IPS DF 6.9 (cell line): Measurements from ENCODE around the gene KDM1A.

Experiments used
- DNase-seq: peaks from one replicate; pipeline ENCODE4 v3.0.0-alpha.2; 2013; ENCODE audit warnings: low read depth, low spot score
- H3K27ac ChIP-seq: one replicate; pipeline ENCODE4 v1.5.1; 2013; ENCODE audit warnings: low read length, control low read depth
- H3K27me3 ChIP-seq: 2 replicates; pipeline ENCODE4 v1.6.1; 2013; ENCODE audit warnings: mild to moderate bottlenecking, low read length; ENCODE audit not compliant: control insufficient read depth, insufficient read depth
- H3K36me3 ChIP-seq: 2 replicates; pipeline ENCODE4 v1.6.1; 2013; ENCODE audit warnings: low read length; ENCODE audit not compliant: control insufficient read depth, insufficient read depth
- H3K4me1 ChIP-seq: 2 replicates; pipeline ENCODE4 v1.6.1; 2013; ENCODE audit warnings: low read length; ENCODE audit not compliant: control insufficient read depth, insufficient read depth
- H3K4me3 ChIP-seq: 2 replicates; pipeline ENCODE4 v1.5.1; 2013; ENCODE audit warnings: mild to moderate bottlenecking, low read length
- H3K9me3 ChIP-seq: 2 replicates; pipeline ENCODE4 v1.6.1; 2013; ENCODE audit warnings: low read length, inconsistent platforms; ENCODE audit not compliant: control insufficient read depth, insufficient read depth
- WGBS: extraction: QIAGEN DNeasy Blood & Tissue Kit; methylation state at CpG from one replicate; pipeline ENCODE4 v1.1.7; 2013; ENCODE audit warnings: mixed read lengths, missing lambda C conversion rate; ENCODE audit not compliant: insufficient read length, insufficient coverage; 5-methylcytosine and 5-hydroxymethylcytosine counted together

Gene KDM1A

GRCh38 chr1:23118957-23119792, 99.9 kb downstream of the KDM1A start:
- Histone ChIP-seq H3K9me3 (no peaks in the 10 kb centered on the region), H3K27me3 (no peaks in the 10 kb centered on the region), H3K27ac (no peak overlapping the region), H3K4me3 (no peak overlapping the region), H3K36me3 (no peaks in the 10 kb centered on the region), H3K4me1 (peaks cover 1% of the 10 kb centered on the region; the same call in 1 of the 2 replicates)
- no peak for DNase-seq
- no CpG with 5 or more reads among the region's 8 CpGs for WGBS

- H3K4me3 ChIP-seq = no peak overlapping the region
- H3K27me3 ChIP-seq = no peaks in the 10 kb centered on the region
- no peaks in the 10 kb centered on the region for H3K9me3 ChIP-seq
- DNase-seq = no peak
- WGBS = no CpG with 5 or more reads among the region's 3 CpGs
- no peak overlapping the region for H3K27ac ChIP-seq
- peaks cover 3% of the 10 kb centered on the region; the same call in 1 of the 2 replicates for H3K4me1 ChIP-seq
- no peaks in the 10 kb centered on the region for H3K36me3 ChIP-seq
These were observed 101.1 kb downstream of the KDM1A start for GRCh38 chr1:23120383-23120782.

DNA sequence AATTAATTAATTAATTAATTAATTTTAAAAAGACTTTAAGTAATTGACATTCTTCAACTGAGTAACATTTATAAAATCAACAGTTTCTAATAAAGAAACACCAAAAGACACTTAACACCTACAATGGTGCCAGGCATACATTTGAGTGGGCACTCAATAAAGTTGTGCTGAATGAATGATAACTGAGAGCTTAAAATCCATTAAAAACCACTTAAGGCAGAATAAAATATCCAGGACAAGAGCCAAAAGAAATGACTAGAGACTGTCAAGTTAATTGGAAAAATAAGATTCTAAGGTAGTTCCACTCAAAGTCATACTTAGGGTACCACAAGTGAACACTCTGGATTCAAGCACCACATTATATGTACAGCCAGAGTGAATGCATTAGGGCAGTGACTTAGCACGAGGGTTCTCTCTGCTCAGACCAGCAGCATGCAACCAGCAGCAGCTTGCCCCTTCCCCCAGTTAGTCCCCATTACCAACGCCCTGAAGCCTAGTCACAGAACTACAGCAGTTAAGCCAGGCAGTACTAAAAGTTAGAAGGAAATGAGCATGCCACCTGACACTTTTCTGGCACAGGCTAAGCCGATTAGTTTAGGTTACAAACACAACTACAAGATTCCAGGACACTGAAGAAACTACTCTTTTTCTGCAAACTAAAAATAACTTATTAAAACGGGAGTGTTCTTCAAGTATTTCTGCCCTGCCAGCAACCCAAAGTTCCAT, 102.9 kb downstream of the KDM1A start:
- Histone ChIP-seq H3K9me3 (no peaks in the 10 kb centered on the region), H3K27me3 (no peaks in the 10 kb centered on the region), H3K4me3 (no peak overlapping the region), H3K36me3 (no peaks in the 10 kb centered on the region), H3K27ac (no peak overlapping the region), H3K4me1 (peaks cover 3% of the 10 kb centered on the region; the same call in 1 of the 2 replicates)
- DNase-seq = no peak
- no CpG with 5 or more reads among the region's 4 CpGs for WGBS

- Histone ChIP-seq H3K4me3 (no peak overlapping the region), H3K9me3 (no peaks in the 10 kb centered on the region), H3K36me3 (no peaks in the 10 kb centered on the region), H3K27me3 (no peaks in the 10 kb centered on the region), H3K4me1 (peaks cover 3% of the 10 kb centered on the region; the same call in 1 of the 2 replicates), H3K27ac (no peak overlapping the region)
- WGBS = 100% methylated on average over 1 of the region's 4 CpGs
- DNase-seq = no peak
These were observed 103.5 kb downstream of the KDM1A start for GRCh38 chr1:23122796-23123195.

- Histone ChIP-seq H3K36me3 (no peaks in the 10 kb centered on the region), H3K27me3 (no peaks in the 10 kb centered on the region), H3K9me3 (no peaks in the 10 kb centered on the region), H3K4me3 (no peak overlapping the region), H3K4me1 (peaks cover 3% of the 10 kb centered on the region; the same call in 1 of the 2 replicates), H3K27ac (no peak overlapping the region)
- DNase-seq = no peak
These were observed 104.3 kb downstream of the KDM1A start for GRCh38 chr1:23123528-23123927.

GRCh38 chr1:23124259-23125026, 105.2 kb downstream of the KDM1A start:
- WGBS = no CpG with 5 or more reads among the region's 4 CpGs

DNA sequence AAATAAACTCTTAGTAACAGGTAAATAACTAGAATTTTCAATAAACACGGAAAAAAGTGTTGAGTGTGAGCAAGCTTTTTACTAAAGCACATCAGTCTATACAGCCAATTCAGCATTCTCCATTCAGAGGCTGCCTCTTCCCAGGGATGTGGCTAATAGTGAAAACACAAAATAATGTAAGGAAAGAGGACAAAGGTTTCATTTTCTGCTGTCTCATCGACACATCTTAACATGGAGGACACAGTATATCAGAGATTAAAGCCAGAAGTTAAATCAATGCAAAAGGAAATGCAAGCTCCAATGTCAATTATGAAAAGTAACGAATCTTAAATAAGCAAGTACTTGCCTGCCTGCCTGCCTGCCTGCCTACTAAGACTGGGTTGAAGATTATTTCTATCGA, 106.2 kb downstream of the KDM1A start:
- H3K4me3 ChIP-seq = no peak overlapping the region
- H3K4me1 ChIP-seq = peaks cover 3% of the 10 kb centered on the region; the same call in 1 of the 2 replicates
- H3K9me3 ChIP-seq = no peaks in the 10 kb centered on the region
- no peak for DNase-seq
- no CpG with 5 or more reads among the region's 4 CpGs for WGBS
- no peaks in the 10 kb centered on the region for H3K27me3 ChIP-seq
- no peak overlapping the region for H3K27ac ChIP-seq
- H3K36me3 ChIP-seq = no peaks in the 10 kb centered on the region

More at GRCh38 chr1:23124259-23125026, 105.2 kb downstream of the KDM1A start:
- Histone ChIP-seq H3K27me3 (no peaks in the 10 kb centered on the region), H3K27ac (no peak overlapping the region), H3K36me3 (no peaks in the 10 kb centered on the region), H3K4me3 (no peak overlapping the region), H3K4me1 (peaks cover 3% of the 10 kb centered on the region; the same call in 1 of the 2 replicates), H3K9me3 (no peaks in the 10 kb centered on the region)
- no peak for DNase-seq

DNA sequence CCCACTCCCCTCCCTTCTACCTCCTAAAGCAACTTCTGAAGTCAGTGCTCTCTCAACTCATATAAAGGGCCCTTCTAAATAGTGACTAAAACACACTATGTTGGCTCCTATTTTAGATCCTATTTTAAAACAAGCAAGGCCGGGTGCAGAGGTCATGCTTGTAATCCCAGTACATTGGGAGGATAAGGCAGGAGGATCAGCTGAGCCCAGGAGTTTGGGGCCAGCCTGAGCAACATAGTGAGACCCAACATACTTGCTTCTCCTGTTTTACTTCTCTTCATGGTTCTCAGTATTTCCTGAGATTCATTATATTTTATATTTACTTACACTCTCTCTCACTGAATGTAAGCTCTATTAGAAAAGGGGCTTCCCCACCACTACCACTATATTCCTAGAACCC, 106.9 kb downstream of the KDM1A start:
- no peaks in the 10 kb centered on the region for H3K9me3 ChIP-seq
- H3K27ac ChIP-seq = no peak overlapping the region
- H3K4me3 ChIP-seq = no peak overlapping the region
- no CpG with 5 or more reads among the region's 1 CpG for WGBS
- no peaks in the 10 kb centered on the region for H3K36me3 ChIP-seq
- DNase-seq = no peak
- peaks cover 3% of the 10 kb centered on the region; the same call in 1 of the 2 replicates for H3K4me1 ChIP-seq
- no peaks in the 10 kb centered on the region for H3K27me3 ChIP-seq

DNA sequence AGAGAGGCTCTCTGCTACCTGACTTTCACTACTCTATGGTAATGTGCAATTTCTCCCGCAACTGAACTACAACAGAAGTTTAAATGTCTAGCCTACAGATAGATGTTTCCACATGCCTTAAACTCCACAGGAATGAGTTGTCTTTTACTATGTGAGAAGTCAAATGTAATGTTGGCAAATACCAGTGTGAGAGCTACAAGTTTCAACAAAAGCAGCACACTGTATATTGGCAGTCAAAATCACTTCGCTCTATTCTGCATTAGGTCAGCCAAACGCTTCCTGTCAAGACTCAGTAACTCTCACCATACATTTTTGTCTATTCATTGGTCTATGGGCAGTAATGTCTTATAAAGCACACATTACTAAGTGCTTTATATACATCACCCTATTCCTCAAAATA, 107.5 kb downstream of the KDM1A start:
- H3K27ac ChIP-seq = no peak overlapping the region
- H3K4me1 ChIP-seq = peaks cover 3% of the 10 kb centered on the region; the same call in 1 of the 2 replicates
- no peaks in the 10 kb centered on the region for H3K9me3 ChIP-seq
- H3K27me3 ChIP-seq = no peaks in the 10 kb centered on the region
- H3K4me3 ChIP-seq = no peak overlapping the region
- DNase-seq = no peak
- H3K36me3 ChIP-seq = no peaks in the 10 kb centered on the region
- WGBS = no CpG with 5 or more reads among the region's 3 CpGs

GRCh38 chr1:23129846-23130245, 110.6 kb downstream of the KDM1A start:
- peaks cover 1% of the 10 kb centered on the region; the same call in 1 of the 2 replicates for H3K4me1 ChIP-seq
- H3K36me3 ChIP-seq = no peaks in the 10 kb centered on the region
- H3K27ac ChIP-seq = no peak overlapping the region
- no peak overlapping the region for H3K4me3 ChIP-seq
- no peaks in the 10 kb centered on the region for H3K9me3 ChIP-seq
- DNase-seq = no peak
- no peaks in the 10 kb centered on the region for H3K27me3 ChIP-seq
